ENCODE results near the gene TSC22D4.

GRCh38 chr7:100488333-100489095 lies 9.5 kb upstream of the TSC22D4 start:
- TF ChIP-seq CTCF (conservative IDR thresholded peaks at IDR 0.05) (no peak), EZH2 (IDR thresholded peaks at IDR 0.05; ENCODE audit: low read depth) (no peak)
